IPS-15b (cell line): ENCODE measurements around the gene CPNE2.
"Not testable (repeated sequence)": the region's sequence is repeated elsewhere in the genome, so short reads cannot be mapped to it uniquely, and the experiment has no call there.

Experiments used
- H3K27me3 ChIP-seq: one replicate; pipeline ENCODE4 v1.6.1; 2013; ENCODE audit warnings: low read length; ENCODE audit not compliant: control insufficient read depth, insufficient read depth
- H3K36me3 ChIP-seq: one replicate; pipeline ENCODE4 v1.6.1; 2013; ENCODE audit warnings: low read length; ENCODE audit not compliant: control insufficient read depth, insufficient read depth
- H3K4me1 ChIP-seq: one replicate; pipeline ENCODE4 v1.6.1; 2013; ENCODE audit warnings: mild to moderate bottlenecking, low read length; ENCODE audit not compliant: control insufficient read depth, insufficient read depth
- H3K4me3 ChIP-seq: one replicate; pipeline ENCODE4 v1.5.1; 2013; ENCODE audit warnings: low read depth, low read length
- H3K9ac ChIP-seq: one replicate; pipeline ENCODE4 v1.6.1; 2013; ENCODE audit warnings: low read depth, mild to moderate bottlenecking, low read length
- H3K9me3 ChIP-seq: one replicate; pipeline ENCODE4 v1.6.1; 2013; ENCODE audit warnings: mild to moderate bottlenecking, low read length; ENCODE audit not compliant: control insufficient read depth, insufficient read depth

CPNE2 gene

DNA sequence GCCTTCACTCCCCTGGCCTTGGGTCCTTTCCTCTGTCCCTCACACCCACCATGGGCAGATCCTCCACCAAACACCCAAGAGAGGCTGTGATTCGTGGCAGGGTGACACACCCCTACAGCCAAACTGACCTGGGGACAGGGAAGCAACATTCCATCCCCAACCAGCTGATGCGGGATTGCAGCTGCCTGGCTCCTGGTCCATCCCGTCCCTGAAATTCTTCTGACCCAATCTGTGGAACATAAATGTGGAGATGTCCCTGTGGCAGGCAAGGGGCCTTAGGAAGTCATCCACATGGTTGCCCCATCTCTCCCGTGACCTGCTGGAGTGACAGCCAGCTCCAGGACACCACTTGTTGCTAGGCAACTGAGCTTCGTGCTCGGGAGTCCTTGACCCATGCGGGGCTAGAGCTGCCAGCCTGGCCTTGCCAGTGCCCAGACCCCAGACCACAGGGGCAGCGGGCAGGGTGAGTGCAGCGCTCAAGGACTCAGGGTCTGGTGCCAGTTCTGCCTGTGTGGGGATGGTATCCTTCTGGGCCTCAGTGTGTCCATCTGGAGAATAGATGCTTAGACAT lies 34.0 kb upstream of the CPNE2 start:
- Histone ChIP-seq H3K9me3 (no peaks in the 10 kb centered on the region), H3K36me3 (no peaks in the 10 kb centered on the region), H3K9ac (no peak overlapping the region), H3K4me3 (no peak overlapping the region), H3K27me3 (no peaks in the 10 kb centered on the region), H3K4me1 (peaks cover 3% of the 10 kb centered on the region)

DNA sequence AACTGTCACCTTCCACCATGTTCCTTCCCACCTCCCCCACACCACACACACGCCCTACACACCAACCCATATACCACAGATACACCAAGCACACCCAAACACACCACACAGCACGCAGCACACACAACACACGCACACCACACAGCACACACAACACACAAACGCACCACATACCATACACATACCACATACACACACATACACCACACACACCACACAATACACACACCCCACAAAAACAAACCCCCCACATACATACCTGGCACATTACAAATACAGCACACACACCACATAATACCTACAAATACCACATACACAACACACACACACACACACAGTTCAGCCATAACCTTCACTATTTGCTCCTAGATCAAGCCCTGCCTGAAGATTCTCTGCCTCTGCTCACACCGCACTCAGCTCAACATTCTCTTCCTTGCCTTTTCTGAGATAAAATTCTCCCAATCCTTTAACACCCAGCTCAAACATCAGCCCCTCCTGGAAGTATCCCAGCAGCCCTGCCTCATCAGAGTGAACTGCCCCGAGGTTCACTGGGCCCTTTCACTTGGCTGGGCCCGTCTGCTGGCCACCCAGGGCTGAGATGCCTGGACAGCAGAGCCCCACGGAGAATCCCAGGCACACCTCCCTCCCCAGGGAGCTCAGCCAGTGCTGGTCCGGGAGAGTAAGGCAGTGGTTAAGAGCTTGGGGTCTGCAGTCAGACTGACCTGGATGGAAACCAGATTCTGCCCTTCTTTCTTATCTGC lies 31.9 kb upstream of the CPNE2 start:
- Histone ChIP-seq H3K4me1 (peaks cover under 1% of the 10 kb centered on the region), H3K4me3 (no peak overlapping the region), H3K9me3 (no peaks in the 10 kb centered on the region), H3K36me3 (no peaks in the 10 kb centered on the region), H3K27me3 (no peaks in the 10 kb centered on the region), H3K9ac (no peak overlapping the region)

DNA sequence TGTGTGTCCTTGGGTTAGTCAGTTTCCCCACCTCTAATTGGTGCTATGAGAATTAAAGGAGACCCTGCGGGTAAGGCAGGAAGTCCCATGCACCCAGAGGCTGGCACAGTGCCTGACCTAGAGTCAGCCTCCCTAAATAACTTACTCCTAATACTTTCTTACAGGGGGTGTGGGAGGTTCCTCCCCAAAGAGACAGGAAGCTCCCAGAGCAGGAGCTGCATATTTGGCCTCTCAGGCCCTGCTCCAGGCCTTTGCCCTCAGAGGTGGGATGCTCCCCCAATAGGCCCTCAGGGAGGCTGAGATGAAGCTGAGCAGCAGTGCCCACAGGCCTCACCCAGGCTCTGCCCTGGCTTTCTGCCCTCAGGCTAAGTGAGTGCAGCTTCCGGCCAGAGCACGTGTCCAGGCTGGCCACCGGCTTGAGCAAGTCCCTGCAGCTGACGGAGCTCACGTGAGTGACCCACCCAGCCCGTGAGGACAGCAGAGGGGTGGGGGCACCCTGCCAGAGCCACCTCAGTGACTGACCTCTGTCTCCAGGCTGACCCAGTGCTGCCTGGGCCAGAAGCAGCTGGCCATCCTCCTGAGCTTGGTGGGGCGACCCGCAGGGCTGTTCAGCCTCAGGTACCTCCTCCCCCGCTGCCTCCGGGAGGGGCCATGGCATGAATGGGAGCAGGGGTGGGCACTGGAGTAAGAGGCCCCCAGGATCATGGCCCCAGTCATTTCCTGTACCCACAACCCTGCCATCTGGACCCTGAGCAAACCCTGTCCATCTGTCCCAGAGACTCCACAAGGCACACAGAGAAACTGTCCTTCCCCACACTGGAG lies 31.1 kb upstream of the CPNE2 start:
- Histone ChIP-seq H3K4me3 (no peak overlapping the region), H3K36me3 (no peaks in the 10 kb centered on the region), H3K9ac (no peak overlapping the region), H3K4me1 (no peaks in the 10 kb centered on the region), H3K9me3 (no peaks in the 10 kb centered on the region), H3K27me3 (no peaks in the 10 kb centered on the region)

DNA sequence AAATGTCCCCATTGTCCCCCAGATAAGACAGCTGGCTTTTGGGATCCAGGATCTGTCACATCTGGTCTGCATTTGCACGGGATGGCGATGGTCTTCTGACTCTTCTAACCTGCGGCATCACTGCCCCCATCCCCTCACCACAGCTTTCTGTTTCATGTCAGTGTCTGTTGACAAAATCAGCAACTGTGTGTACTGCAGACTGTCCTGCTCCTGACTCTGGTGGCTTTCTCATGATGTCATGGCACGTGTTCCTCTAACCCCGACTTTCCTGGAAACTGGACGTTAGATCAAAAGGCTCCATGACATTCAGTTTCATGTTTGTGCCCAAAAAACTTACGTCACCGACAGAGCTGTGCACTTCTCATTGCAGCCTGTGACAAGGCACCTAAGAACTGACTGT lies 30.1 kb upstream of the CPNE2 start:
- Histone ChIP-seq H3K4me3 (no peak overlapping the region), H3K27me3 (no peaks in the 10 kb centered on the region), H3K9me3 (no peaks in the 10 kb centered on the region), H3K4me1 (no peaks in the 10 kb centered on the region), H3K9ac (no peak overlapping the region), H3K36me3 (no peaks in the 10 kb centered on the region)

DNA sequence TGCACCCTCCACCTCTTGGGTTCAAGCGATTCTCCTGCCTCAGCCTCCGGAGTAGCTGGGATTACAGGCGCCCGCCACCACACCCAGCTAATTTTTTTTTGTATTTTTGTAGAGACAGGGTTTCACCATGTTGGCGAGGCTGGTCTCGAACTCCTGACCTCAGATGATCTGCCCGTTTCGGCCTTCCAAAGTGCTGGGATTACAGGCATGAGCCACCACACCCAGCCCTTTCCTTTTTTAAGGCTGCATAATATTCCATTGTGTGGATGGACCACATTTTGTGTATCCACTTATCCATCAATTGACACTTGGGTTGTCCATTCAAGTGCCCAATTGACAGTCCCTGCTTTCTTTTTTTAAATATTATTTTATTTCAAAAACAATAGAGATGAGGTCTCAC lies 29.2 kb upstream of the CPNE2 start:
- H3K36me3 ChIP-seq, result not testable (repeated sequence)

DNA sequence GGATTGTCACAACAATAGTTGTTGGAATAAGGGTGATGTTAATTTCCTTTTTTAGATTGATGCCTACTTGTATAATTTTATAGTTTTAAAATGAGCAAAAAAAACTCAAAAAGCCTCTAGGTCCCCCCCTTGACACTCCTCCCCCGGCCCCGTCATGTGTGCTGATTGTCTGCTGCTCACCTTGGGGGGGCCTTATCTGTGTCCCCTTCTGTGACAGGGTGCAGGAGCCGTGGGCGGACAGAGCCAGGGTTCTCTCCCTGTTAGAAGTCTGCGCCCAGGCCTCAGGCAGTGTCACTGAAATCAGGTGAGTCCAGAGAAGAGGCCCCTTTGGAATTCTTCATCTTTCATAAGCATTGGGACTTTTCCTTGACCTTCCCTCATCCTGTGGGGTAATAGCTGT lies 27.4 kb upstream of the CPNE2 start:
- H3K36me3 ChIP-seq, result no peaks in the 10 kb centered on the region
- H3K27me3 ChIP-seq, result no peaks in the 10 kb centered on the region
- H3K4me1 ChIP-seq, result no peaks in the 10 kb centered on the region
- H3K4me3 ChIP-seq, result no peak overlapping the region
- H3K9me3 ChIP-seq, result no peaks in the 10 kb centered on the region
- no peak overlapping the region for H3K9ac ChIP-seq

More for the DNA sequence above, 29.2 kb upstream of the CPNE2 start:
- H3K9me3 ChIP-seq, H3K9ac ChIP-seq, H3K4me1 ChIP-seq, H3K27me3 ChIP-seq, H3K4me3 ChIP-seq: not testable (repeated sequence)

DNA sequence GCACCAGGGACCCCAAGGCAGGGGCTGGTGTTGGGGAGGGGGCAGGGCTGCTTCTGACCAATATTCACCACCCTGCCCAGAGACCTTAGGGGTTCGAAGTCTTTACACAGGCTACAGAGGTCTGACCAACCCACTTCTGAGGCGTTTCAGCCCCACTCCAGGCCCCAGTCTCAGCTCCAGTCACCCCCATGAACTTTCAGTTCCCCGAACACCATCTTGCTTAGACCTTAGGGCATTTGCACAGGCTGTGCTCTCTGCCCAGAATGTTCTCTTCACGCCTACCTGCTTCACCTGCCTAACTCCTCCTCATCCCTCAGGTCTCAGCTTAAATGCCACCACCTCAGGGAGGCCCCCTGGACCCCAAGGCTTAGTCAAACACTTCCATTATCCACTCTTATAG lies 25.8 kb upstream of the CPNE2 start:
- Histone ChIP-seq H3K4me3 (no peak overlapping the region), H3K9ac (no peak overlapping the region), H3K27me3 (no peaks in the 10 kb centered on the region), H3K9me3 (no peaks in the 10 kb centered on the region), H3K4me1 (no peaks in the 10 kb centered on the region), H3K36me3 (no peaks in the 10 kb centered on the region)

DNA sequence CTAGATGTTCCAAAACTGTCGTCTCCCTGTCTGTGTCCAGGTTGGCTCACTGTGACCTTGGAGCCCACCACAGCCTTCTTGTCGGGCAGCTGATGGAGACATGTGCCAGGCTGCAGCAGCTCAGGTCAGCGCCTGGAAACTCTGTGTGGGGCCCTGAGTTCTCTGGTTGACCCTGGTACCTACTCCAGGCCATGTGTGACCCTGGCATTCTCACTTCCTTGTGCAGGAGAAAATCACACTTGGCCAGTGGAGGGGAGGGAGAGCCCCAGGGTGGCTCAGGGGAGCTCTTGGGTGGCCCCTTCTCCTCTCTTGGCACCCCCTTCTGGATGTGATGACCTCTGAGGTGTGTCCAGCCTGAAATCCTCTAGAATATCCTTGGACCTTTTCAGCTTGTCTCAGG lies 25.0 kb upstream of the CPNE2 start:
- H3K9ac ChIP-seq, result no peak overlapping the region
- H3K4me1 ChIP-seq, result no peaks in the 10 kb centered on the region
- H3K9me3 ChIP-seq, result no peaks in the 10 kb centered on the region
- no peaks in the 10 kb centered on the region for H3K27me3 ChIP-seq
- no peaks in the 10 kb centered on the region for H3K36me3 ChIP-seq
- no peak overlapping the region for H3K4me3 ChIP-seq

DNA sequence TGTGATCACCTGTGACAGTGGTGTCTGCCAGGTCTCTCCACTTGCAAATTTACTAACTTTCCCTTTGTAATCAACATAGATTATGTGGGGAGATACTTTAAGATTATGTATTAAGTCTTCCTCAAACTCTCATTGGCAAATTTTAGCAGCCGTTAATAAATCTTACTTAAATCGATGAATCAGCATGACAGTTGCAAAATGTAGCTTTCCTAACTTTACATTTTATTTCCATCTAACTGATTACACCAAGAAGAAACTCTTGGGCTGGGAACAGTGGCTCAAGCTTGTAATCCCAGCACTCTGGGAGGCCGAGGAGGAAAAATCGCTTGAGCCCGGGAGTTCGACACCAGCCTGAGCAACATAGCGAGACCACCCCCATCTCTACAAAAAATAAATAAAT lies 23.3 kb upstream of the CPNE2 start:
- no peaks in the 10 kb centered on the region for H3K4me1 ChIP-seq
- H3K9ac ChIP-seq, result no peak overlapping the region
- no peaks in the 10 kb centered on the region for H3K36me3 ChIP-seq
- no peaks in the 10 kb centered on the region for H3K27me3 ChIP-seq
- no peaks in the 10 kb centered on the region for H3K9me3 ChIP-seq
- no peak overlapping the region for H3K4me3 ChIP-seq

DNA sequence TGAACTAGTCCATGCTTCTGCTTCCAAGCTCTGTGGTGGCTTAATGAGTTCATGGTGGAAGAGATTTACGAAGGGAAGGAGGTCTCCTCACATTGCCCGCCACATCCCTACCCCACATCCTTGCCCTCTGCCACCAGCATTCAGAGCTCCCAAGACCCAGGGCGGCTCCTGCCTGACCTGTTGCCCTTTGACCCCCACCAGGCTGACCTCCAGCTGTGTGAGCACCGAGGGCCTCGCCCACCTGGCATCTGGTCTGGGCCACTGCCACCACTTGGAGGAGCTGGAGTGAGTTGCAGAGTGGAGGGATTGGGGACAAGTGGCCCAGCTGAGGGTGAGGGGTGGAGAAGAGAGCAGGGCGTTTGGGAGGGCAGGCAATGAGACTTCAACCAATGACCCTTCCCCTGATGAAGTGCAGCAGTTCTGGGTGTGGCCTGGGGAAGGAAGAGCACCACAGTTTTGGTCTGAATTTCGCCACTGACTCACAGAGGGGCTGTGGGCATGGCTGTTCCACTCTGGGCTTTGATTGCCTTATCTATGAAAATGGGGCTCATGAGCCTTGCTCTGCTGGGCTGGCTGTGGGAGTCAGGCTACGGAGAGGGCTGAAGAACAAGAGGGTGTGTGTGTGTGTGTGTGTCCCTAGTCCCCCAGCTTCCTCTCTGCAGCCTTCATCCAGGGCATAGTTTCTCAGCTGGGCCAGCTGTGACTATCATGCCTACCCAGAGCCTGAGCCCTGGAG lies 22.6 kb upstream of the CPNE2 start:
- no peaks in the 10 kb centered on the region for H3K27me3 ChIP-seq
- no peak overlapping the region for H3K9ac ChIP-seq
- no peaks in the 10 kb centered on the region for H3K36me3 ChIP-seq
- H3K4me3 ChIP-seq, result no peak overlapping the region
- no peaks in the 10 kb centered on the region for H3K9me3 ChIP-seq
- H3K4me1 ChIP-seq, result no peaks in the 10 kb centered on the region

DNA sequence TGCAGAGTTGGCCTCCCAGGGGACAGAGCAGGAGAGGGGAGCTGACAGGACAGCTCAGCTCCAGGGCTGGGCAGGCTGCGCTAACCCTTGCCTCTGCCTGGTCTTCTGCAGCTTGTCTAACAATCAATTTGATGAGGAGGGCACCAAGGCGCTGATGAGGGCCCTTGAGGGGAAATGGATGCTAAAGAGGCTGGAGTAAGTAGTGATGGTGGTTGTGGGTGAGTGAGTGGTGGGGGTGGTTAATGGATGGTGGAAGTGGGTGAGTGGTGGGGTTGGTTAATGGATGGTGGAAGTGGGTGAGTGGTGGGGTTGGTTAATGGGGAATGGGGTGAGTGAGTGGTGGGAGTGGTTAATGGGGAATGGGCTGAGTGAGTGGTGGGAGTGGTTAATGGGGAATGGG lies 22.0 kb upstream of the CPNE2 start:
- H3K4me3 ChIP-seq, result no peak overlapping the region
- no peaks in the 10 kb centered on the region for H3K27me3 ChIP-seq
- H3K4me1 ChIP-seq, result no peaks in the 10 kb centered on the region
- no peak overlapping the region for H3K9ac ChIP-seq
- no peaks in the 10 kb centered on the region for H3K36me3 ChIP-seq
- no peaks in the 10 kb centered on the region for H3K9me3 ChIP-seq
